Embryonic facial prominence (tissue), 1 donor: ENCODE data around the gene SETX.
"Not testable (repeated sequence)": the region's sequence is repeated elsewhere in the genome, so short reads cannot be mapped to it uniquely, and the experiment has no call there.

Source experiments
- DNase-seq: peaks from one replicate; pipeline ENCODE4 v3.0.0-alpha.2; 2016; ENCODE audit errors: extremely low spot score

The SETX gene

DNA sequence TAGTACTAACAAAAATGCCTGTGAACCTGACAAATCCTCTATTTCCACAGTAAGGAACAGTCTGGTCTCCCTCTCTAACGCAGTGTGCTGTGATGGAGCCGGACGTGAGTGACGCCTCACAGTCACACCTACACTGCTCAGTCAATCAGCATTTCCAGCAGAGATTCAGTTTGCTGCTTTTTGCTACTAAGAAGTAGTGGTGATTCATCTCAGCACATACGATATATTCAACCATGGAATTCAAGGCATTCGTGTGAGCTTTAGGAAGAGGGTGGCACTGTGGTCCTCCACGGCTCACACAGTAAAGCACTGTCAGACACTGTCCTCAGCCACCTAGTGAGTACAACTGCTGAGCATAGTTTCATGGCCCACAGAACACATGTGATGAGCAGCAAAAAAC lies 70.9 kb downstream of the SETX start:
- no peak for DNase-seq

DNA sequence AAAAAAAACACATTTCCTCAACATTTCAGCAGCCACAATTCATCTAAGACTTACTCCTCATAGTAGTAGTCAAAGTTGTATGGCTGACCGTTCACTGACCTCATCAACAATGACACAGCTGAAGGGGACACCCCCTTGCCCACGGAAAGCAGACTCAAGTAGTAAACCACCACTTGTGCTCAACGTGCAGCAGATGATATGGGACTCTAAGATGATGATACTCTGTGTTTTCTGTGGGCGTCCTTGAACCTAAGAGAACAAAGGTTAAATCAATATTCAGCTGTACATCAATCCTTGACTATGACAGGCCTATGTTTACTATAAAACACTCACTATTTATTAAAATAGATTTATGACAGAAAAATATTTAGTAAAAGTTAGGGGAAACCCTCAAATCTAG lies 71.6 kb downstream of the SETX start:
- no peak for DNase-seq

DNA sequence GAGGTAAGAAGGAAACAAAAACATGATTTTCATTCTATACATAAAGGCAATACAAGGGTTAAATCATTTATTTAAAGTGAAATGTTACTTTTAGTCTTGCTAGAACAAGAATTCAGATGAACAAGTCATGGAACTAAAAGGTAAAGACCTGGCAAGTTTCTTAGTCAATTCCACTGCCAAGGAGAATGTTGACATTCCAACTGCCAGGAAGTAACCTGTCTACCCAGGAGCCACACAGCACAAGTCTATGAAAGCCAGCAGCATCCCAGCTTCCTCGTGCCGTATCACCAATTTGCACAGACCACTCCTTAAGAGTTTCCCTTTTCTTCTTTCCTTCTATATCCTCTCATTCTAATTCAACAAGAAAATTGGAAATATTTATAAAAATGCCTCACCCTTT lies 79.9 kb downstream of the SETX start:
- DNase-seq = no peak

DNA sequence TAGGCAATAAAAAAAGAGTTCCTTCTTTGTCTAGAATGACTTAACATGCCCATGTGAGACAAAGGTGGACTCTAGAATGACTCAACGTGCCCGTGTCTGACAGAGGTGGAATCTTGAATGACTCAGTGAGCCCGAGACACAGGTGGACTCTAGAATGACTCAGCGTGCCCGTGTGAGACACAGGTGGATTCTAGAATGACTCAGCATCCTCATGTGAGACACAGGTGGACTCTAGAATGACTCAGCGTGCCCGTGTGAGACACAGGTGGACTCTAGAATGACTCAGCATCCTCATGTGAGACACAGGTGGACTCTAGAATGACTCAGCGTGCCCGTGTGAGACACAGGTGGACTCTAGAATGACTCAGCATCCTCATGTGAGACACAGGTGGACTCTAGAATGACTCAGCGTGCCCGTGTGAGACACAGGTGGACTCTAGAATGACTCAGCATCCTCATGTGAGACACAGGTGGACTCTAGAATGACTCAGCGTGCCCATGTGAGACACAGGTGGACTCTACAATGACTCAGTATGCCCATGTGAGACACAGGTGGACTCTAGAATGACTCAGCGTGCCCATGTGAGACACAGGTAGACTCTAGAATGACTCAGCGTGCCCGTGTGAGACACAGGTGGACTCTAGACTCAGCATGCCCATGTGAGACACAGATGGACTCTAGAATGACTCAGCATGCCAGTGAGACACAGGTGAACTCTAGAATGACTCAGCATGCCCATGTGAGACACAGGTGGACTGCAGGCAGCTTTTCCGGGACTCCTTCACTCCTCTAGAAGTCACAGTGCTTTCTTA lies 84.9 kb downstream of the SETX start:
- DNase-seq = not testable (repeated sequence)

DNA sequence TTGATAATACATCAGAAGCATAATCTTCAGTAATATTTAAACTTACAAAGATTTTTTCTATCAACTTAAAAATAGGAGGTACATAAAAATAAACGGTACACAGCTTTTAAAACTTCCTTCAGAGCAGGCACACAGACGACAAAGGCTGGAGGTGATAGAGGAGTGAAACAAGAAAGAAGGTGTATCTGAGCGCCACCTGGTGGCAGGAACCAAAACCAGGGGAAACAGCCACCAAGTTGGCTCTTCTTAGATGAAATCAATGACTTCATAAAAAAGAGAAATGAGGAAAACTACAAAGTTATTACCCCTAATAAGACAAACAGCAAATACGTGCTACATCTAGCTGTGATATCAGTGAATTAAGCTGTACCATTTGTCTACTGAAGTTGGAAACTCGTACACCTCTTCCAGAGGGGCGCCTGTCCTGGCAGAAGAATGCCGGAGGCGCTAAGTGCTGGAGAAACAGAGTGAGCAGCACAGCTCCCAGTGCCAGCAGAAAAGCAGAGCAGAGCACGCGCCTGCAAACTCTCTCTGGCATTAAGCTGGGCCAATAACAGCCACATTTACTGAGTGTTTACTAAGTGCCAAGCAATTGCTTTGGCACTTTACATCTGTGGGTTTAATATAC lies 85.9 kb downstream of the SETX start:
- peak; percentile 13 for DNase-seq

DNA sequence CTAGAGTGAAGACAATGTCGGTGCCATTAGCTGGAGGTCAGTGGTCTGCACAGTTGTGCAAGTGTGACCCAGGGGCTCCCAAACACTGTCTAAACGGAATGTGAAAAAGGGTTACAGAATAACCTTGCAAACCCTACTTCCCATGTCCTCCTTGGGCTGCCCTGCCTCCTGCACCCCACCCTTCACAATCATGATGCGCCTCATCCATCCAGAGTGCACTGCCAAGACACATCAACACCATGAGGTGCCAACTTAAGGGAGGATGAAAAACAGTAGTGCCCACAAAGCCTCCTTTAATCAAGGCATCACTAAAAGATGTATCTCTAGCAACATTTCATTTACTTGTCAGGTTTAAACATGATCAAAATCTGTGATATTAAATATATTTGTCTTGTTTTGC lies 87.1 kb downstream of the SETX start:
- DNase-seq = no peak

DNA sequence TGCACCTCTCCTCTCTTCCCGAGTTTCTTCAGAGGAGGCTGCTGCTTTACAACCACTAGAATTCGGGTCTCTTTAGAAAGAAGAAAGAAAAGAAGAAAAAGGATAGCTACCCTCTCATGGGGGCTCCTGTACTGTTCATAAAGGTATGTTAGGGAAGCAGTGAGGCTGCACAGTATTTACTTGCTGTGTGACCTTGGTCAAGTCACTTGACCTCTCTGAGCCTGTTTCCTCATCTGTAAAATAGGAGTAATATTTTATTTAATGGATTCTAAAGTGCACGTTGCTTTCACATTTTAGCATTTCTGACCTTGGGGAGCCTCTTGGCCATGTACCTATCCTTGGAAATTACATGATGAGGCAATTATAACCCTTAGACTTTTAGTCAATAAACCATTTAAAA lies 88.8 kb downstream of the SETX start:
- DNase-seq = no peak

DNA sequence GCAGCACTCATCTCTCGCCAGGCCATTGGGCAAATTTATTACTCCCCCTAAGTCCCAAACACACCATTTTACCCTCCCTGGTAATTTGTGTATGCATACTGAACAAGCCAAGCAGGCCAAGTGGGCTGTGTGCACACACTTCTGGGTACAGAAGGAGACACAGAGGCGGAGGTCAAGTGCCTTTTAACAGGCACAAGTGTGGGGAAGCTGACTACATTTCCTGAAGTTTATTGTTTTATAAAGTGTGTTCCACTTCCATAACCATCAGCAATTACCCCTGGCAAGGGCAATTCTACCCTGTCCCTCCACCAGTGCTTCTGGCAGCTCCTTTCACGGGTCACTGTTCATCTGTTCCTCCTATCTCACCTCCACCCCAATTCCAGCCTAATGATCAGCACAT lies 93.9 kb downstream of the SETX start:
- DNase-seq = no peak

DNA sequence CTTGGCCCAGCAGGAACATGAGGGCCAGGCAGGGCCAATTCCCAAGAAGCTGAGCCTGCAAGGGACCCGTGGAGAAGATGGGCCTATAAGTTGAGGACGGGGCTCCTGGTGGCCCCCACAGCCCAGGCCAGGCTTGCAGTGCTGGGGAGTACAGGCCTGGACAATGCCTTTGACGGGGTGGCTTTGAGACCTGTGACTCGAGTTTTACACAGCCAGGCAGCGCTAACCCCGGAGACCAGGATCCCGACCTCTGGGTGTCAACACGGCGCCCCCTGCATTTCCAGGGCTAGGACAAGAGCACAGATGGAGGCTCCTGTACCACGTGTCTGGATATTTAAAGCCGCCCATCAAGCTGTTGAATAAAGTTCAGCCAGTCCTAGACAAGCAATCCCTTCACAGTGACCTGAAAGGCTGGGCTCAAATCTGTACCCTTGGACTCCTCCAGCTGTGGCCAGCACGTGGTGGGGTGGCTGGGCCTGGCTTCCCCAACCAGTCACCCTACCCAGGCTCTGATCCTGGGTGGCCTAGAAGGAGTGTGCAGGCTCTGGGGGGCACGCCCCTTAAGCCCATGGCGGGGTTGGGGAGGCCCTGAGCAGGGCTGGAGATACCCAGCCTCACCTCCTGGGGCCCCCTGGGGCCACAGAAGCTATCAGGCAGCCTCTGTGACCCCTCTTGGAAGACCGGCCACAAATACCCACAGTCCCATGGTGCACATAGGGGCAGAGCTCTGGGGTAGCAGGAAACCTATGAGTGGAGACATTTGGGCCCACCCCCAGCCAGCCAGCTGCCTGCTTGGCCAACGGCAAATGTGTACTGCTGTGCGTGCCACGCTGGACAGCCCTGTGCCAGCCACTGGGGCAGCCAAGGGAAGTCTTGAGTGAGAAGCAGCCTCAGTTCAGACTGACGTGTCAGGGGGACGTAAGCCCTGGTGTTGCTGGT lies 104.2 kb downstream of the SETX start:
- no peak for DNase-seq

DNA sequence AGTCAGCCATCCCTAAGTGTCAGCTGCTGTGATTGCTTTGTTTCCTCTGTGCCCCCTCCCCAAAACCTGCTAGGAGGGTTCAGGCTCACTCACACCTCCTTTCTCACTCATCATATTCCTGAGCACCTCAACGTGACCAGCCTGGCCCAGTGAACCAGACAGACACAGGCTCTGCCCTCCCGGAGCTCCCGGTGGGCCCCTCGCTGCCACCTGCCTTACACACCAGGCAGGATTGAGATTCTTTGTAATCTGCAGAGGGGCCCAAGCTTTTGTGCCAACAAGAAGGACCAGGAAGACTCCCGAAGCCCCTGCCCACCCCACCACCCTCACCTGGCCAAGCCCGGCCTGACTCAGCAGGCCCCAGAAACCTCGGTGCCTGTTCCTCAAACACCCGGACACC lies 105.1 kb downstream of the SETX start:
- no peak for DNase-seq

DNA sequence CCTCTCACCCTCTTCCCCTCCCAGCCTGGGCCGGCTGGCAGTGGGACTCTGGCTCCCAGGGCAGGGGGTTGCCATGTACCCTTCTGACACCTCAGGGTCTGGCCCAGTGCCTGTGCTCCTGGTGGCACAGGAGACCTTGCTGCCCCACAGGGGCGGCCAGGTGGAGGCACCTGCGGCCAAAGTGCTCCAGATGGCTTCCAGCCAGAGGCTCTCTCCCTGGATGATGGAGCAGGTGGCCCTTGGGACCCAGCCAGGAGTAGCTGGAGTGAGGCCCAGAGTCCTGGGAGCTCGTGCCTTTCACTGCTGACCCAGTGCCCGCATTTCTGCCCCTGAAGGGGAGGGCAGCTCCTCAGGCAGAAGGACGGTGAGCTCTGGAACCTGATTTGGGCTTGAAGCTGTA lies 105.7 kb downstream of the SETX start:
- DNase-seq = no peak

DNA sequence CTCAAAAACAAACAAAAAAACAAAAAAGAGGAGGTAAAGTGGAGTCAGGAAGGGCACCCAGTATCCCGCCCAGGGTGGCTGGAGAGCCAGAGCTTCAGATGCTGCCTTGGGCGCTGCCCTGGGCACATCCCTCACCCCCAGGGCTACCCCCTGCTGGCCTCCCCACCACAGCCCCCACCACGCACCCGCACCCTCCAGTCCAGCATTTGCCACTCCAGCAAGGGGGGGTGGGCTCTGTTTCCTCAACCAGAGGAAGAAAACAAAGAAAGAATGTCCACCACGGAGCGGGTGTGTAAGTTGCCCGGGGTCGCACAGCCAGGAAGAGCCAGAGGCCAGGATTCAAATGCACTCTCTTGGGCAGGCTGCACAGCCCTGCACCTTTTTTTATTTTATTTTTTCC lies 106.8 kb downstream of the SETX start:
- no peak for DNase-seq

DNA sequence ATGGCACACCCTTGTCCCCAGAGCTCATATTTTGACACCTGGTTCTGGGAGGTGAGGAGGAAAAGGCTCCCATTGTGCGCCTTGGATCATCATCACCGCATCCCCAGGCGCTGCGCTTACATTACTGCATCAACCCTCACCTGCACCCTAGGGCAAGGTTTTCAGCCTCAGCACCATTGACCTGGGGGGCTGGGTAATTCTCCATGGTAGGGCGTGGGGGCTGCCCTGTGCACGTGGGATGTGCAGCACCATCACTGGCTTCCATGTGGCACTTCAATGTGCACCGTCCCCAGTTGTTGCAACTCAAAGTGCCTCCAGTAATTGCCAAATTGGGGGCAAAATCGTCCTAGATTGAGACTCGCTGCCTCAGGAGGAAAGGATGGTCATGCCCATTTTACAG lies 109.3 kb downstream of the SETX start:
- no peak for DNase-seq

DNA sequence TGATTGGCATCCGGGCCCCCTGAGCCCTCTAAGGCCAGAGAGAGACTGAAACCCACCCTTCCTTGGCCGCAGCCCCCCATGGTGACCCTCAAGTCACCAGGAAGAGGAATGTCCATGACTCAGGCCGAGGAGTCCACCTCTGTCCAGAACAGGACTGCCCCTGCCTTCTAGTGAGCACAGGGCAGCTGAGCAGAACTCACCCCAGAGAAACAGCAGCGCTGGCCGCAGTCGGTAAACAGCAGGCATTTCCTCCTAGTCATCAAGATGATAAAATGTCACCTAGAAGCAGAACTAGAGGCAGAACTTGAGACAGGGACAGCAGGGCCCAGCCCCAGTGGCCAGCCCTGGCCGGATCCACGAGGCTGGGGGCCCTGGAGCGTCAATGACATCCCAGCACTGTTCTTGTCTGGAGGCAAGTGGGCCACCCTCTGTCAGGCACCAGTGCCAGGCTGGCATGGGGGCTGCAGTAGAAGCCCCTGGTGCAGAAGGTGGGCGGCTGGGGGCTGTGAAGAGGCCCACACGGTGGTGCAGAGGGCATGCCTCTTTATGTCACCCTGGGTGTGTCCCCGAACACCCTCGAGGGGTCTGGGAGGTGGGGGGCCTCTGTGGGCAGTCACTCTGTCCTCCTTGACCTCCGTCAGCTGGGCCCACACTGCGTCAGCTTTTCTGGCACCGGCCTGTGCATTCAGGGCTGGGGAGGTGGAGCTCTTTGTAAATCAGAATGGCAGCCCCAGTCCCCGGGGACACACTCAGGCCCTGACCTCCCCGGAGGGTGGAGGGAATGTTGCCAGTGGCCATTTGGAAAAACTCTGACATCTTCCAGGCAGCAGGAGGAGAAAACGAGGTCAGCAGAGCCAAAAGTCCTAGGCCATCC lies 110.0 kb downstream of the SETX start:
- DNase-seq = no peak

DNA sequence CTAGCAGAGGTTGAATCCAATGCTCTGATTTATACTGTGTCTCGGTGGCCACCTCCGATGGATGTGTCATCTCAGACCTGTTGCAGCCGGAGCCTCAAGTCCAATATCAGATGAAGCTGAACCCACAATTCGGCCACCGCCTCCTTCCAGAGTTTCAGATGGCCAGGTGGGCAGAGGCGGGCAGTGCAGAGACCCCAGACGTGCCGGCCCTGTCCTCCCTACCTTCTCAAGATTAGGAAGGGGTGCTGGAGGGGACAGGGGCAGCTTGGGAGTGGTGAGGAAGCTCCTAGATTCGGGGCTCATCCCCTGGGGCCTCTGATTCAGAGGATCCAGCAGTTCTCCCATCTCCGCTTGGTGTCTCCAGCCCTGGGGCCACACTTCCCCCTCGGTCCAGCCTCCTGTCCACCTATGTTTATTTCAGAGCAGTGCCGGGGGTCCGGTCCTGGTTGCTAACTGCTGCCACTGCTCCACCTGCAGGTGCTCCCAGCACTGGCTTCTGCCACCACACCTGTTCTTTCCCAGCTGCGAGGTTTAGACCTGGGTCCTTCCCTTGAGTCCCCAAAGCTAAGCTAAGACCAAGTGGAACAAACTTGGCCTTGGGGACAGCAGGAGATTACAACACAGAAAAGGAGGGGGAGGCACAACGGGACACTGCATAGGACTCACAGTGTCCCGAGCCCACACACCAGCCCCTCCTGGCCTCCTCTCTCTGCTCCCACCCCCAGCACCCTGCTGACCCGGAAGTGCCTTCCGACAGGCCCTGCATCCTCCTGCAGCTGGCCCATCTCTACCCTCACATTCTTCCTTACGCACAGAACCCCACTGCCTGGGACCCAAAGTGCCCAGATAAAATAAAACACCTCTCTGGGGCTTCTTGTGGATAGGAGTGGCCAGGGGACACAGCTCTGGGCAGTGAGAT lies 111.4 kb downstream of the SETX start:
- no peak for DNase-seq

DNA sequence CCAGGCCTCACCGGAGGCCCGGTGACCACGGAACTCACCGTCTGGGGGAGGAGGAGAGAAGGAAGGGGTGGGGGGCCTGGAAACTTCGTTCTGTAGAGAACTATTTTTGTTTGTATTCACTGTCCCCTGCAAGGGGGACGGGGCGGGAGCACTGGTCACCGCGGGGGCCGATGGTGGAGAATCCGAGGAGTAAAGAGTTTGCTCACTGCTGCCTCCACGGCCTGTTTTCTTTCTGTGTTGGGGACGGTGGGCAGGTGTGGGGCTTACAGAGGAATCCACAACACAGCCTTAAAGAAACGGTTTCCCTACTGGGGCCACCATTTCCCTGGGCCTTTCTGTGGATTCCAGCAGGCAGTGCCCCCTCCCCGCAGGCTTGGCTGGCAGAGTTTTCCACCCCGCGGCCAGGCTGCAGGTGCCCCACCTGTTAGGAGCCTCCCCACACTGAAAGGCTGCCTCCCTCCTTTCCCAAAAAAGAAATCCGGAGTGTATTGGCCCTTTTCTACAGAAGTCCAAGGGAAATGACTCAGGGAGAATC lies 112.1 kb downstream of the SETX start:
- DNase-seq = no peak

DNA sequence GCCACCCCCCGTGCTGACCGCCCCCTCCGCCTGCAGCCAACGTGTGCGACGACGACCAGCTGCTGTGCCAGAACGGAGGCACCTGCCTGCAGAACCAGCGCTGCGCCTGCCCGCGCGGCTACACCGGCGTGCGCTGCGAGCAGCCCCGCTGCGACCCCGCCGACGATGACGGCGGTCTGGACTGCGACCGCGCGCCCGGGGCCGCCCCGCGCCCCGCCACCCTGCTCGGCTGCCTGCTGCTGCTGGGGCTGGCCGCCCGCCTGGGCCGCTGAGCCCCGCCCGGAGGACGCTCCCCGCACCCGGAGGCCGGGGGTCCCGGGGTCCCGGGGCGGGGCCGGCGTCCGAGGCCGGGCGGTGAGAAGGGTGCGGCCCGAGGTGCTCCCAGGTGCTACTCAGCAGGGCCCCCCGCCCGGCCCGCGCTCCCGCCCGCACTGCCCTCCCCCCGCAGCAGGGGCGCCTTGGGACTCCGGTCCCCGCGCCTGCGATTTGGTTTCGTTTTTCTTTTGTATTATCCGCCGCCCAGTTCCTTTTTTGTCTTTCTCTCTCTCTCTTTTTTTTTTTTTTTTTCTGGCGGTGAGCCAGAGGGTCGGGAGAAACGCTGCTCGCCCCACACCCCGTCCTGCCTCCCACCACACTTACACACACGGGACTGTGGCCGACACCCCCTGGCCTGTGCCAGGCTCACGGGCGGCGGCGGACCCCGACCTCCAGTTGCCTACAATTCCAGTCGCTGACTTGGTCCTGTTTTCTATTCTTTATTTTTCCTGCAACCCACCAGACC lies 112.8 kb downstream of the SETX start:
- no peak for DNase-seq

DNA sequence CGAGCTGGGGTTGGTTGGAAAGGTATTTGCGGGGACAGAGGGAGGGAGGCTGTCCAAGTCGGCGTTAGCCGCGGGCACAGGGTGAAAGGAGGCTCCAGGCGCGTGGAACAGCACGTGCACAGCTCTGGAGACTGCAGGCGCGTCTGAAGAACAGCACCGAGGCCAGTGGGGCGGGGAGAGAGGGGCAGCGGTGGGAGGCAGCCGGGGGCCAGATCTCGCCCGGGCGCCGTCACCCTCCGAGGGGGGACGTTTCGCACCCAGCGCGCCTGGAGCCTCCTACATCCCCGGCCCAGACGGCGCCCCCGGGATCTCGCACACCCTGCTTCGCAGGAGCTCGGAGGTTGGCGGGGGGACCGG lies 113.3 kb downstream of the SETX start:
- no peak for DNase-seq

DNA sequence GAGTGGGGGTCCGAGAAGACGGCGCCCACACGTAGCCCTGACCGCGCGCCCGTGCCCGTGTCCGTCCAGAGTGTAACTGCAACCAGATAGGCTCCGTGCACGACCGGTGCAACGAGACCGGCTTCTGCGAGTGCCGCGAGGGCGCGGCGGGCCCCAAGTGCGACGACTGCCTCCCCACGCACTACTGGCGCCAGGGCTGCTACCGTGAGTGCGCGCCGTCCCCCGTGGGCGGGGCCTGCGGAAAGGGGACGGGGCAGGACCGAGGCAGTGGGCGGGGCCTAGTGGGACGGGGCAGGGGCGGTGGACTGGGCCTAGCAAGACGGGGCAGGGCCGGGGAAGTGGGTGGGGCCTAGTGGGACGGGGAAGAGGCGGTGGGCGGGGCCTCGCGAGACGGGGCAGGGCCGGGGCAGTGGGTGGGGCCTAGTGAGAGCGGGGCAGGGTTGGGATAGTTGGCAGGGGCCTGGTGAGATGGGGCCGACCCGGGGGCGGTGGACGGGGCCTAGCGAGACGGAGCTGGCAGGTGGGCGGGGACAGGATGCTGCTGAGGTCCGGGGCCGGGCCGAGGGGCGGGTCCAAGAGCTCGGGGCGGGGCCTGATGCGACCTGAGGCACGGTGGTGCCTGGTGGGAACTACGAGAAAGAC lies 113.8 kb downstream of the SETX start:
- peak; percentile 59 for DNase-seq
